Epidermal melanocyte (primary cell): ENCODE data around the gene SPATA6.
"Not testable (repeated sequence)": the region's sequence is repeated elsewhere in the genome, so short reads cannot be mapped to it uniquely, and the experiment has no call there.

Experiments used
- DNase-seq: peaks from one replicate; pipeline ENCODE4 v3.0.0; 2011; ENCODE audit warnings: low spot score; ENCODE audit not compliant: insufficient read length

The SPATA6 gene

GRCh38 chr1:48471691-48472576 lies at the start of gene SPATA6:
TSS of gene SPATA6 (minus strand) at chr1:48472204. CDS start at chr1:48472008, 196 bp downstream.
- DNase-seq, result peak; percentile 93

- DNase-seq, result not testable (repeated sequence)
Observed at GRCh38 chr1:48519896-48520295, 47.9 kb upstream of the SPATA6 start.

GRCh38 chr1:48506870-48507269 lies 34.9 kb upstream of the SPATA6 start:
- DNase-seq, result no peak

GRCh38 chr1:48500541-48501450 lies 28.8 kb upstream of the SPATA6 start:
- no peak for DNase-seq

GRCh38 chr1:48499211-48499735 lies 27.3 kb upstream of the SPATA6 start:
- DNase-seq, result no peak

- no peak for DNase-seq
Observed at GRCh38 chr1:48498096-48498791, 26.2 kb upstream of the SPATA6 start.

GRCh38 chr1:48495911-48496310 lies 23.9 kb upstream of the SPATA6 start:
- no peak for DNase-seq

GRCh38 chr1:48495166-48495565 lies 23.2 kb upstream of the SPATA6 start:
- no peak for DNase-seq

- DNase-seq, result peak; percentile 75
Observed at GRCh38 chr1:48493970-48494769, 22.2 kb upstream of the SPATA6 start.

GRCh38 chr1:48493041-48493440 lies 21.0 kb upstream of the SPATA6 start:
- DNase-seq, result no peak

GRCh38 chr1:48492392-48492791 lies 20.4 kb upstream of the SPATA6 start:
- no peak for DNase-seq

GRCh38 chr1:48488721-48489120 lies 16.7 kb upstream of the SPATA6 start:
- DNase-seq, result no peak

GRCh38 chr1:48480504-48480903 lies 8.5 kb upstream of the SPATA6 start:
- DNase-seq, result no peak

GRCh38 chr1:48480023-48480422 lies 8.0 kb upstream of the SPATA6 start:
- not testable (repeated sequence) for DNase-seq

GRCh38 chr1:48472638-48473037 lies 634 bp upstream of the SPATA6 start:
- DNase-seq, result no peak

GRCh38 chr1:48470950-48471690 lies 884 bp downstream of the SPATA6 start:
- DNase-seq, result no peak

- DNase-seq, result no peak
Observed at GRCh38 chr1:48470481-48470855, 1.5 kb downstream of the SPATA6 start.

GRCh38 chr1:48469616-48470480 lies 2.2 kb downstream of the SPATA6 start:
- no peak for DNase-seq

GRCh38 chr1:48466594-48466993 lies 5.4 kb downstream of the SPATA6 start:
- DNase-seq, result no peak
